ENCODE results near the gene INPP5A.

Gene INPP5A

GRCh38 chr10:132684164-132684891, 146.7 kb downstream of the INPP5A start:
- no peak for DNase-seq

- no peak for DNase-seq
Observed at GRCh38 chr10:132685101-132685891, 147.7 kb downstream of the INPP5A start.

GRCh38 chr10:132685921-132686680, 148.5 kb downstream of the INPP5A start:
- DNase-seq, result no peak

- no peak for DNase-seq
Observed at GRCh38 chr10:132687181-132687892, 149.8 kb downstream of the INPP5A start.

GRCh38 chr10:132687893-132688579, 150.4 kb downstream of the INPP5A start:
- DNase-seq, result no peak

GRCh38 chr10:132688580-132689420, 151.2 kb downstream of the INPP5A start:
- DNase-seq, result no peak

GRCh38 chr10:132689721-132690360, 152.3 kb downstream of the INPP5A start:
- no peak for DNase-seq

GRCh38 chr10:132690401-132690800, 152.8 kb downstream of the INPP5A start:
- DNase-seq, result no peak

GRCh38 chr10:132690821-132691610, 153.4 kb downstream of the INPP5A start:
- DNase-seq, result no peak

GRCh38 chr10:132691711-132692153, 154.1 kb downstream of the INPP5A start:
- no peak for DNase-seq

GRCh38 chr10:132692311-132692710, 154.7 kb downstream of the INPP5A start:
- no peak for DNase-seq

- DNase-seq, result no peak
Observed at GRCh38 chr10:132693676-132694075, 156.1 kb downstream of the INPP5A start.

- no peak for DNase-seq
Observed at GRCh38 chr10:132696204-132696603, 158.6 kb downstream of the INPP5A start.

- no peak for DNase-seq
Observed at GRCh38 chr10:132696728-132697577, 159.4 kb downstream of the INPP5A start.

GRCh38 chr10:132697578-132698200, 160.1 kb downstream of the INPP5A start:
- DNase-seq, result no peak

- no peak for DNase-seq
Observed at GRCh38 chr10:132698211-132698751, 160.7 kb downstream of the INPP5A start.

GRCh38 chr10:132698761-132699391, 161.3 kb downstream of the INPP5A start:
- DNase-seq, result no peak

Measured in NCI-H146 (cell line).